Eye (tissue), 1 donor: ENCODE data around the gene KLF14.
"Not testable (repeated sequence)": the region's sequence is repeated elsewhere in the genome, so short reads cannot be mapped to it uniquely, and the experiment has no call there.

Experiments used
- DNase-seq: peaks from one replicate; pipeline ENCODE4 v3.0.0-alpha.2; 2015

Gene KLF14

GRCh38 chr7:130712416-130712815 lies 21.6 kb downstream of the KLF14 start:
- no peak for DNase-seq

DNA sequence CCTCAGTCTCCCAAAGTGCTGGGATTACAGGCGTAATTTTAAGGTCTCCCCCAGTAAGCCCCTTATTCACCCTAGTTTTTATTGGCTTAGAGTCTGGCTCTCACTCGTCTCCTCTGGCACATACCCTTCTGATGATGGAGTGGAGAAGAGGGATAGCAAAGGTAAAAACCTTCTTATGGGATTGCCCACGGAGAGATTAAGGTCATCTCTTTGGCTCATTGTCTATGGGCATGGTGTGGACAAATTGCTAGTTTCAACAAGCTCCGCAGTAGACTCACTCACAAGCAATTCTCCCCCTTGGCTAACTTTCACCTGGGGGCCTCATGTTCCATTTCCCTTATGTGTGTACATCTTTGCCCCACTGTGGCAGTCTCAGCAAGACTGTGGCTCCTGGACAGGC lies 25.2 kb downstream of the KLF14 start:
- no peak for DNase-seq

DNA sequence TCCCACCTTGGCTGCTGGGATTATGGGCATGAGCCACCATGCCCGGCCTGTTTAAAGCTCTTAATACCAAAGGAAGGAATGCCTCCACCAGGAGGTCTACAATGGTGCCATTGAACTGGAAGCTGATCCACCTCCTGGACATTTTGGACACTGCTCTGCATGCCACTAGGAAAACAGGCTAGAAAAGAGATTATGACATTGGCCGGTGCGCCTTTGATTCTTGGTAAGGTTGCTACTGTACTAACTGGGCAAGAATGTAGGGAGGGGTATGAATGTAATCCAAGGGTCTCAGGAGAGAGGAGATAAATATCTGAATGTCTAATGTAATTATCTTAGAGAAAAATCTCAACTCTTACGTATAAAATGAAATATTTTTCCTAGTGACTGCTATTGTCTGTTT lies 26.0 kb downstream of the KLF14 start:
- no peak for DNase-seq

GRCh38 chr7:130703851-130704250 lies 30.2 kb downstream of the KLF14 start:
- no peak for DNase-seq

GRCh38 chr7:130701650-130702049 lies 32.4 kb downstream of the KLF14 start:
- DNase-seq, result peak; percentile 5

GRCh38 chr7:130700760-130701159 lies 33.2 kb downstream of the KLF14 start:
- DNase-seq, result no peak

DNA sequence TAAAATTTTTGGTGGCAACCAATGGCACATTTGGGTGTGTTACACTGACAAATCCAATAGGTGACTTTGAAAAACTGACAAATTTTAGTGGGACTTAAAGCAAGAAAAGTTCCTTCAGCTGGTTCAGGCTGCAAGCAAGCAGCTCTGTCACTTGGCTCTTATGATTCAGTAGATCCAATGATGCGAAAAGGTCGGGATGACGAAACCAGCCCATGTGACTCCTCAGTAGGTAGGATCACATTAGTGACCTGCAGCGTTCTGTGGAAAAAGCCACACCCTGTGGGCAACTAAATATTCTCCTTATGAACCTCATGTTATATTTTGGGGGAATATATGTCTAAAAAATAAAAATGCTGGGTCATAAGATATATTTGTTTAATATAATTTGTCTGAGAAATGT lies 34.3 kb downstream of the KLF14 start:
- no peak for DNase-seq

- DNase-seq, result no peak
Observed at GRCh38 chr7:130697820-130698219, 36.2 kb downstream of the KLF14 start.

DNA sequence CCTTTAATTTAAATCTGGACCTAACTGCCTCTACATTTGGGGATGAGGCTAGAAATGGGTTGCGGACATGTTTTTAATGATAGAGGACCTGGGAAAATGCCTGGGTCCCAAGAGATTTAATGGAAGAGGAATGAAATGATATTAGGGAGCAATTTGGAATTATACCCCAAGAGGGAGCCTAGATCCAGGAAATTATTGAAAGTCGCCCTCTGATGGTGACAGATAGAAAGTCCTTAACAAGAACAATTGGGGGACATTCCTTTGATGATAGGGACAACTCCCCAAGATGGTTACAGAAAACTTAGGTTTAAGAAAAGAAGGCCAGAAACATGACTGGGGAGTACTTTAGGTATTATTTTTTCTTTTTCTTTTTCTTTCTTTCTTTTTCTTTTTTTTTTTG lies 38.2 kb downstream of the KLF14 start:
- peak; percentile 31 for DNase-seq

DNA sequence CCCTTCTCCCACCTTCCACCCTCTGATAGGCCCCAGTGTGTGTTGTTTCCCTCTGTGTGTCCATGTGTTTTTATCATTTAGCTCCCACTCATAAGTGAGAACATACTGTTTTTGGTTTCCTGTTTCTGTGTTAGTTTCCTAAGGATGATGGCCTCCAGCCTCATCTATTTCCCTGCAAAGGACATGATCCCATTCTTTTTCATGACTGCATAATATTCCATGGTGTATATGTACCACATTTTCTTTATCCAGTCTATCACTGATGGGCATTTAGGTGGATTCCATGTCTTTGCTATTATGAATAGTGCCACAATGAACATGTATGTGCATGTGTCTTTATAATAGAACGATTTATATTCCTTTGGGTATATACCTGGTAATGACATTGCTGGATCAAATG lies 41.6 kb downstream of the KLF14 start:
- not testable (repeated sequence) for DNase-seq

- DNase-seq, result no peak
Observed at GRCh38 chr7:130689683-130690082, 44.3 kb downstream of the KLF14 start.

- no peak for DNase-seq
Observed at GRCh38 chr7:130683026-130683425, 51.0 kb downstream of the KLF14 start.
